GM19193 (cell line): ENCODE results near the gene PADI4.

Experiments used
- POLR2A ChIP-seq: IDR thresholded peaks from 4 replicates; pipeline ENCODE4 v1.6.1; 2011; ENCODE audit not compliant: insufficient read depth, insufficient read length; ENCODE audit errors: extremely low read depth

PADI4 gene

DNA sequence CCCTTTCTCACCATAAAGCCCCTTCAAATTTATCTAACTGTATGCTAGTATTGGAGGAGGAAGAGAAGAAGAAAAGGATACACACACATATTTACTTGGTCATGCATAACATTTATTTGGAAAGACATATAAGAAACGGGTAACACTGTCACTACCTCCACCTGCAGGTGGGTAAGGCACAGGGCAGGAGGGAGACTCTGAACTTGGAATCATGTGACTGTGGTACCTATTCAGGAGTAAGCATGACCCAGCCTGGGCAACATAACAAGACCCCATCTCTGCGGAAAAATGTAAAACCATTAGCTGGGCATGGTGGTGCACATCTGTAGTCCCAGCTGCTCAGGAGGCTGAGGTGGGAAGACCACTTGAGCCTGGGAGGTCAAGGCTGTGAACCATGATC lies 62.6 kb downstream of the PADI4 start:
- TF ChIP-seq POLR2A, result no peak

DNA sequence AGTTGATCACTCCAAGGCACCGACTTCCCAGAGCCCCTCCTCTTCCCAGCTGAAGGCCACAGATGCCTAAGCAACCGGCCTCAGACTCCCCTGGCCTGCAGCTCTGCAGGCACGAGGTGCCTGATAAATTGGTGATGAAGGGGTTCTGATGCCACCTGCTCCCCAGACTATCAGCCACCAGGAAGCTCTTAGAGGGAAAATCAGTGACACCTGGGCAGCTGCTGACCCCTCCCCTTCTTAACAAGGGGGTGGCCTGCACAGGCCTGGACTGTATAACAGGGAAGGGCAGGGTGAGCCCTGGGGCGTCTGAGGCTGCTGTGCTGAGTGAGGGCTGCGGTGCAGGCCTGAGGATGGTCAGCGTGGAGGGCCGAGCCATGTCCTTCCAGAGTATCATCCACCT lies 63.9 kb downstream of the PADI4 start, which contains the start of gene PADI6:
Gene PADI6 (plus strand): TSS at position 301 of the 400 bp plus-strand sequence. CDS start 50 bp downstream, at position 351.
- TF ChIP-seq POLR2A, result no peak

DNA sequence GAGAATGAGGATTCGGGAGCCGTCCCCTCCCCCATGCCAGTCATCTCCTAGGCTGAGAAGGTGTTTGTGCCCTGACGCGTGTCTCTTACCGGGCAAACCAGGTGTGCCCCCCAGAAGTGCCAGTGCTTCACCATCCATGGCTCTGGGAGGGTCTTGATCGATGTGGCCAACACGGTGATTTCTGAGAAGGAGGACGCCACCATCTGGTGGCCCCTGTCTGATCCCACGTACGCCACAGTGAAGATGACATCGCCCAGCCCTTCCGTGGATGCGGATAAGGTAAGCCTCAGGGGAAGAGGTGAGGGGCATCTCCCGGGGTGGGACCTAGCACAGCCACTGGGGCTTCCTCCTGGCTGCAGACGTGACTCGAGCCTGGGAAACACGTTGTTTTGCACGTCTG lies 65.0 kb downstream of the PADI4 start:
- TF ChIP-seq POLR2A, result no peak

DNA sequence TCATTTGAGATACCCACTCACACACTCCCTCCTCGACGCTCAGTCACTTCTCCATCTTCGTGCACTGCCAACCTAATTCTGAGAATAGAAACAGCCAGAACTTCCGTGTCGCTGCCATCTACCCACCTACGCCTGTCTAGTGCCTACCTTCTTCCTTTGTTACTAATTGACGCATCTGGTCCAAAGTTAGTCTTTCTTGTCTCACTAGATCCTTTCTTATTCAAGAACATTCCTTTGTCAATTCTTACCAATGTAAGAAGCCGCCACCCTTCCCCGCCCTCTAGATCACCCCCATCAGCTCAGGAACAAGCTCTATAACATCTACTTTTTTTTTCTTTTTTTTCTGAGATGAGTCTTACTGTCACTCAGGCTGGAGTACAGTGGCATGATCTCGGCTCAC lies 67.7 kb downstream of the PADI4 start:
- no peak for TF ChIP-seq POLR2A

DNA sequence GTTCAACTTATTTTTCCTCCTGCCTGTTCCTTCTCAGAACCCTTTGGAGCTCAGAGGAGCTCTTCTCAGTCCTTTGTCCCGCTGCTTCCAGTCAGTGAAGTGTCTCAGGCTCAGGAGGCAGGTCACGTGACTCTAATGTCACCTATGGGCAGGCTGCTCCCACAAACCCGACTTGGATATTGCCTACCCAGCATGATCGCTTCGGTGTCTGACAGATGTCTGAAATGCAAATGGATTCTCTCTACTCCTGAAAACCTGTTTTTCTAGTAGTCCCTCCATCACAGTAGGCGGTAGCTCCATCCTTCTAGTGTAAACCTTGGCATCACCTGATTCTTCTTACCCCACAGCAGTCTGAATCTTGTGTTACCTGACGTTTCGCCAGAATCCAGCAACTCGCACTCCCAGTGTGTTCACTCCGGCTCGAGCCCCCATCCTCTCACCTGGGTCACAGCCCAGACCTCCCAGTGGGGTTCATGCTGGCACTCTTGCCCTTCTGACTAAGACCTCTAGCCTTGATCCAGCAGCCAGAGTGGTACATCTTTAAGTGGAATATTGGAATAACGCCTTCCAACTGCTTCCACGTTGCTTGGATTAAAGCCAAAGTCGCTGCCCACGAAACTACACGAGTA lies 69.4 kb downstream of the PADI4 start:
- TF ChIP-seq POLR2A, result no peak

DNA sequence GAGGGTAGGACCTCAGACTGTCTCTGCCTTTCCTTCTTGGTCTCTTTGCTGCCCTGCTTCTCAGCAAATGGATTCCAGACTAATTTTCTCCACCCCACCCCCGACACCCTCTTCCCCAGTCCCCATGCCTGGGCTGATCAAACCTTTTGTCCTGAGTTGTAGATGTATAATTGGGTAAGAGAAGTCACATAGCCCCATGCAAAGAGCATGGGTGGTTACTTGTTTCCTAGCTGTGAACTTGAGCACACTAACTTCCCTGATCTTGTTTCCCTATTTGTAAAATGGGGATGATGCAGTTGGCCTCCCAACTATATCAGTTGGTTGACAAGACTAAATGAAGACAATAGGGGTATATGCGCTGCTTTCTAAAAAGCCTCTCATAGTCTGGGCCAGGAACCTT lies 73.2 kb downstream of the PADI4 start:
- no peak for TF ChIP-seq POLR2A

DNA sequence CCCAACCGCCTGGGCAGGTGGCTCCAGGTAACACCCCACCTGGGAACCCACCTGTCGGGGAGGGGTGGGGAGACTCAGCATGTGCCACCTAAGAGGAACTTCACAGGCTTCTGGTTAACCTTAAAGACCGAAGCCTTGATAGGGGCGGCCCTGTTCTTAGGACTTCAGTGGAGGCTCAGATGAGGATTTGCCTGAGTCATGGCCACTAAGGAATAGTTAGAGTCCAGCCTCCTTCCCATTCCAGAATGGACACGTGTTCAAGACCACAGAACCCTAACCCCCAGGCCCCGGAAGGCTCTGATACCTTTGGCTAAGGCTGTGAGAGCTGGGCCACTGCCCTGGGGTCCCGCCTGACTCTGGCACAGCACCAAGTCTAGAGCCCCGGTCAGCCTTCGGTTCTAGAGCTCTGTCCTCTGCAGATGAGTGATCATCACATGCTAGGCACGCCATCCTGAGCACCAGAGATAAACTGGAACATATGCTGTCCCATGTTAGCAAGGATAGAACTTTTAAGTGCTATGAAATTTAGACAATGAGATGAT lies 84.3 kb downstream of the PADI4 start:
- no peak for TF ChIP-seq POLR2A

DNA sequence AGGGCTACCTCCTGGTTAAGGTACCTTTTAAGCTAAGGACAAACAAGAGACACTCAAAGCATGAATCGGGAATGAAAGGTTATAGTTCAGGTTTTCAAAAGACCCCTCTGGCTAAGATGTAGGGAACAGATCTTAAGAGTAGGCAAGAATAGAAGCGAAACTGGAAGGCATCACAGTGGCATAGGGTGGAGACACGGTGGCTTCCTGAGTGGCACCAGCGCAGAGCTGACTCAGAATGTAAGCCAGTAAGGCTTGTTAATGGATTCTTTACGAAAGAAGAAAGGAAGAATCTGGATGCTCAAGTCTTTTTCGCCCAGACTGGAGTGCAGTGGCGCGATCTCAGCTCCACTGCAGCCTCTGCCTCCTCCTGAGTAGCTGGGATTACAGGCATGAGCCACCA lies 85.2 kb downstream of the PADI4 start:
- TF ChIP-seq POLR2A, result no peak

DNA sequence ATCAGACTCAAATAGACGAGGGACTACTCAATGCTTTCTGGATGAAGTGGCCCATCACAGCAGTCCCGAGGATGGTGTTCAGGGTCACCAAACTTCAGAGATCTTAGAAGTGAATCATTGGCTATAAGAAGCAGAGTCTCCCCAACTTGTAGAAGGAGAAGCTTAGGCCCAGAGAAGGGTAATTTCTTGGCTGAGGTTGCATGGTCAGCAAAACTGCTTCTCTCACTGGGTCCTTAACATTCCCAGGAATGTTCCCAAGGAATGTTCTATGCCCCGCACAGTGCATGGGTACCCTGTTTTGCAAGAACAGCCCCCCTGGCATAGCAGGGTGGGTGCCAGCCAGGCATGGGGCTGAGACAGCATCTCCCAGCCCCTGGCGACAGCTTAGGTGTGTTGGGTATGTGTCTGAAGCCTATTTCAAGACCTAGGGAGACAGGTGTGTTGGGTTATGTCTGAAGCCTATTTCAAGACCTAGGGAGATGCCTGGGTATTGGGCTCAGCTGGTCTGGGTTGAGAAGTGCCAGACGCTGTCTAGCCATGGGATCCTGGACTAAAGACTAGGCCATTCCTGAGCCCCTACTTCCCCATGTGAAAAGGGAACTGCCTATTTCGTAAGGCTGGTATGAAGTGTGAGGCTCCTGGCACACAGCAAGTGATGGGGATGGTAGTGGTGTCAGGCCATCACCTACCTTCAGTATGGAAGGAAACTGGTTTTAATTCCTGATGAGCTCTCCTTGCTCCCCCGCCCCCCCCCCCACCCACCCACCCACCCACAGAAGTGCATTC lies 90.1 kb downstream of the PADI4 start:
- TF ChIP-seq POLR2A, result no peak

DNA sequence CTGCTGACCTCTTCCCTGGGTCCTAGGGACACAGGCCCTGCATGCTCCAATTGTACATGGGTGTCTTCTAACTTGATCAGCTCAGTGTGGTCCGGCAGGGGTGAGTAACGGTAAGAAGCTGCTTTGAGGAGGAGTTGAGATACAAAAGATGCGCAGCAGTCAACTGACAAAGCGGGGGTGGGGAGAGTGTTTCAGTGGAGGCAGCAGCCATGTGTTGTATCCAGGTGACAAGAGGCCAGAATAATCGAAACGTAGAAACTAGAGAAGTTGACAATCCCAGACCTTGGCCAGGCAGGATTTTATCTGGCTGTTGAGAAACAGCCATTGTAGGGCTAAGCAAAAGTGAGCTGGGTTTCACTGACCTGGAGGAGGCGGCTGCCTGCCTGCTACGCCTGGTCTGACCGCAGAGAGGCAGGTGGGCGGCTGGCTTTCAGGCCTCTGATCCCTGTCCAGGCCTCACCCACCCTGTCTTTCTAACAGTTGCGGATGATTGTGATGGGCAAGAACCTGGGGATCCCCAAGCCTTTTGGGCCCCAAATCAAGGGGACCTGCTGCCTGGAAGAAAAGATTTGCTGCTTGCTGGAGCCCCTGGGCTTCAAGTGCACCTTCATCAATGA lies 92.8 kb downstream of the PADI4 start:
- TF ChIP-seq POLR2A, result no peak

DNA sequence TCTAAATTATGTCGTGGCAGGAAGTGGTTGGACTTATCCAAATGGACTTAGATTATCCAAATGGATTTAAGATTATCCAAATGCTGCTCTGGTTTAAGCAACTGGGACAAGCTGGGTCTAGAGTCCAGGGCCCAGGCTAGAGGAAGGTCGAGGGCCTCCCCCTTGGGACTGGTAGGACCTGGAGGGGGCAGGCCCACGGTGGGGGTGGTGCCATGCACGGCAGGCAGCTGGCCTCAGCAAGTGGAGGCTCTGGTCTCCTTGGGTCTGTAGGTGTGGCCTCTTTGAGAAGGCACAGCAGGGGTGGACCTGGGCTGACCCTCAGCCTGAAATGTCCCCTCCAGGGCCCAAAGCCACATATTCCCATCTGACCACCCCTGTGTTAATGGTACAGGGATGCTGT lies 93.8 kb downstream of the PADI4 start:
- TF ChIP-seq POLR2A, result no peak

DNA sequence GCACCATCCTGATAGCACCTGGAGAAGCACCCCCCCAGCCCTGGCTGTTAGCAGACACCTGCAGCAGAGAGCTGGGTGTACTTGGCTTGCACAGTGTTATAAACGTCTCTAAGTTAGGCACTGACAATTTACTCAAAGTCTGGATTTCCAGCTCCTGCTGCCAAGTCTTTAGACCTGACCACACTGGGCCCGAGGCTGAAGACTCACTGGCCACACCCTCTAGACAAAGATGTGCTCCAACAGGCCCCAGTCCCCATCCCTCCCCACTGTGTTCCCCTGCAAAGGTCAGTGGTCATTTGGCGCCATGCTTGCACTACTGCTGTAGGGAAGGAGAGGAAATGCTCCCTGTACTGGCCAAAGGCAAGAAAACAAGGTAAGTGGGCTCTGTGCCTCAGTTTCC lies 95.1 kb downstream of the PADI4 start:
- no peak for TF ChIP-seq POLR2A

DNA sequence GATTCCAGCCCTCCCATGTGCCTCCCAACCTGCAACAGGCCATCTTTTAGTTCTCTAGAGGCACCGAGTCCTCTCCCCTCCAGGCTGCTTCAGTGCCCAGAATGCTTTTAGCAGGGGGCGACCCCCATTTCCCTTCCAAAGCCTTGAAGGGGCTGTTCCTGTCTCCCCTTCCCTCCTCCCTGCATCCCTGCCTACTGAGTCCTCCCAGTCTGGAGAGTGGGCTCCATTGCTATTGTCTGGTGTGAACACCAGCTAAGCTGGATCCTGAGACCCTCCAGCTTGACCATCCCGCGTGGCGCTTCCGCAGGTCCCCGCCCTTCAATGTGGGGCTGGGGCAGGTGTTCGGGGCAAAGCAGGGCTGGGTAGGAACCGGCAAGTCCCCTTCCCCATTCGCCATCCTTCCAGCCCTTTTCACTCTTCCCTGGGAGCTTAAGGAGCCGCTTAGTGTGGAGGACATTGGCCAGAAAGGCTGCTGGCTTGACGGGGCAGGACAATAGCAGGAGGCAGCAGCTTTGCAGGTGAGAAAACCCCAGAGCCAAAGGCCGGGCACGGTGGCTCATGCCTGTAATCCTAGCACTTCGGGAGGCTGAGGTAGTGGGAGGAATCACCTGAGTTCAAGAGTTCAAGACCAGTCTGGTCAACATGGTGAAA lies 96.2 kb downstream of the PADI4 start:
- TF ChIP-seq POLR2A, result no peak

DNA sequence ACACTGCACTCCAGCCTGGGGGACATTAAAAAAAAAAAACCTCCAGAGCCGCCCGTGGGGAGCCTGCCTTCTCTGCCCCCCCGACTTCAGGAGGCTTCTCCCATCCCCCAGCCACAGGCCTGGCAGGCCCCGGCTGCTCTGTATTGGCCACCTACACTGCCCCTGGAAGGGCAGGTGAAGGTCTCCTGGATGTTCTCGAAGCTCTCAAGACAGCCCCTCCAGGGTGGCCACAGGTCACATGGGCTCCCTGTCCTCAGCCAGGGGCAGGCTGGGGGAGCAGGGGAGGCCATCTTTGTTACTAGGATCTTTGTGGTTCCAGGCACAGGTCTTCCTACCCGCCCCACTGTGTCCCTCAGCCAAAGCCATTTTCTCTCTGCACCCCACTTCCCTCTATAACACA lies 96.8 kb downstream of the PADI4 start:
- no peak for TF ChIP-seq POLR2A
